ENCODE results near the gene SLC13A3.

Gene SLC13A3

GRCh38 chr20:46587986-46588385 lies 63.3 kb downstream of the SLC13A3 start:
- H3K4me3 ChIP-seq (replicated peaks in 1 of 2; ENCODE audit: low read depth in 2 of 2, low read length in 2 of 2): no peak overlapping the region
- TF ChIP-seq CTCF (IDR thresholded peaks at IDR 0.05; ENCODE audit: low read depth, low read length): no peak
- no peak for DNase-seq (ENCODE audit: low read depth in 2 of 2)

GRCh38 chr20:46586724-46587123 lies 64.5 kb downstream of the SLC13A3 start:
- DNase-seq (ENCODE audit: low read depth in 2 of 2): no peak
- TF ChIP-seq CTCF (IDR thresholded peaks at IDR 0.05; ENCODE audit: low read depth, low read length): no peak
- H3K4me3 ChIP-seq (replicated peaks in 1 of 2; ENCODE audit: low read depth in 2 of 2, low read length in 2 of 2): no peak overlapping the region

- no peak overlapping the region for H3K4me3 ChIP-seq (replicated peaks in 1 of 2; ENCODE audit: low read depth in 2 of 2, low read length in 2 of 2)
- no peak for DNase-seq (ENCODE audit: low read depth in 2 of 2)
- no peak for TF ChIP-seq CTCF (IDR thresholded peaks at IDR 0.05; ENCODE audit: low read depth, low read length)
Measured at GRCh38 chr20:46584508-46584907, 66.8 kb downstream of the SLC13A3 start.

- H3K4me3 ChIP-seq (replicated peaks in 1 of 2; ENCODE audit: low read depth in 2 of 2, low read length in 2 of 2): no peak overlapping the region
- no peak for DNase-seq (ENCODE audit: low read depth in 2 of 2)
- no peak for TF ChIP-seq CTCF (IDR thresholded peaks at IDR 0.05; ENCODE audit: low read depth, low read length)
Measured at GRCh38 chr20:46583411-46584214, 67.6 kb downstream of the SLC13A3 start.

- H3K4me3 ChIP-seq (replicated peaks in 1 of 2; ENCODE audit: low read depth in 2 of 2, low read length in 2 of 2): no peak overlapping the region
- no peak for TF ChIP-seq CTCF (IDR thresholded peaks at IDR 0.05; ENCODE audit: low read depth, low read length)
- no peak for DNase-seq (ENCODE audit: low read depth in 2 of 2)
Measured at GRCh38 chr20:46582648-46583047, 68.6 kb downstream of the SLC13A3 start.

- DNase-seq (ENCODE audit: low read depth in 2 of 2): no peak
- no peak overlapping the region for H3K4me3 ChIP-seq (replicated peaks in 1 of 2; ENCODE audit: low read depth in 2 of 2, low read length in 2 of 2)
- TF ChIP-seq CTCF (IDR thresholded peaks at IDR 0.05; ENCODE audit: low read depth, low read length): no peak
Measured at GRCh38 chr20:46581391-46581790, 69.9 kb downstream of the SLC13A3 start.
